ENCODE results near the gene ZNF576. TPM values are rescaled to one million over a fixed set of nuclear protein-coding genes. Genes with fewer than 3 reads are reported as not detected.

The ZNF576 gene
- total RNA-seq, 1 experiment from 2014 or later: 15.5 TPM

Other genes starting within 250 kb of the ZNF576 start
- gene CD177, start 242.9 kb upstream of the ZNF576 start, total RNA-seq (2014; rRNA removed; shearing (Covaris generic)): 1.4 and 3.3 TPM in 2 replicates
- not detected in 2 replicates for gene TEX101, start 181.7 kb upstream of the ZNF576 start, total RNA-seq (2014; rRNA removed; shearing (Covaris generic))
- 0.27 and 0.34 TPM in 2 replicates for gene LYPD3, start 131.0 kb upstream of the ZNF576 start, total RNA-seq (2014; rRNA removed; shearing (Covaris generic))
- 3.7 and 8.6 TPM in 2 replicates for gene PHLDB3, start 91.8 kb upstream of the ZNF576 start, total RNA-seq (2014; rRNA removed; shearing (Covaris generic))
- gene ETHE1, start 69.4 kb upstream of the ZNF576 start, total RNA-seq (2014; rRNA removed; shearing (Covaris generic)): 28.3 and 29.3 TPM in 2 replicates
- not detected in 2 replicates for gene ZNF575, start 63.4 kb upstream of the ZNF576 start, total RNA-seq (2014; rRNA removed; shearing (Covaris generic))
- gene XRCC1, start 21.1 kb upstream of the ZNF576 start, total RNA-seq (2014; rRNA removed; shearing (Covaris generic)): 54.1 and 57.1 TPM in 2 replicates
- 0.91 and 2.5 TPM in 2 replicates for gene PINLYP, start 20.8 kb upstream of the ZNF576 start, total RNA-seq (2014; rRNA removed; shearing (Covaris generic))
- 16.2 and 26.6 TPM in 2 replicates for gene IRGQ, start 461 bp upstream of the ZNF576 start, total RNA-seq (2014; rRNA removed; shearing (Covaris generic))
- 0.05 and 0.30 TPM in 2 replicates for gene SRRM5, start 15.5 kb downstream of the ZNF576 start, total RNA-seq (2014; rRNA removed; shearing (Covaris generic))
- 36.2 and 45.0 TPM in 2 replicates for gene ZNF428, start 23.0 kb downstream of the ZNF576 start, total RNA-seq (2014; rRNA removed; shearing (Covaris generic))
- 1.5 and 4.0 TPM in 2 replicates for gene CADM4, start 43.3 kb downstream of the ZNF576 start, total RNA-seq (2014; rRNA removed; shearing (Covaris generic))
- 92.1 and 117 TPM in 2 replicates for gene PLAUR, start 73.6 kb downstream of the ZNF576 start, total RNA-seq (2014; rRNA removed; shearing (Covaris generic))
- not detected in 2 replicates for gene IRGC, start 119.5 kb downstream of the ZNF576 start, total RNA-seq (2014; rRNA removed; shearing (Covaris generic))
- 16.0 and 24.0 TPM in 2 replicates for gene SMG9, start 158.4 kb downstream of the ZNF576 start, total RNA-seq (2014; rRNA removed; shearing (Covaris generic))
- gene KCNN4, start 184.4 kb downstream of the ZNF576 start, total RNA-seq (2014; rRNA removed; shearing (Covaris generic)): 20.6 and 30.3 TPM in 2 replicates
- 2.1 and 5.5 TPM in 2 replicates for gene LYPD5, start 205.9 kb downstream of the ZNF576 start, total RNA-seq (2014; rRNA removed; shearing (Covaris generic))
- gene ZNF283, start 230.7 kb downstream of the ZNF576 start, total RNA-seq (2014; rRNA removed; shearing (Covaris generic)): 4.2 and 5.6 TPM in 2 replicates

Measured in M059J (cell line).